HepG2 (cell line): Measurements from ENCODE around the gene IRF6.

ENCODE experiments used
- CBFB ChIP-seq: sonication (generic); formaldehyde crosslinking; IDR thresholded peaks from 2 replicates; pipeline ENCODE4 v1.4.0; 2020; ENCODE audit warnings: missing genetic modification reagents
- MAFG ChIP-seq: sonication (generic); formaldehyde crosslinking; IDR thresholded peaks from 2 replicates; pipeline ENCODE4 v1.5.1; 2020; ENCODE audit warnings: mild to moderate bottlenecking, missing genetic modification reagents
- NR2C2 ChIP-seq: sonication (generic); formaldehyde crosslinking; IDR thresholded peaks from 2 replicates; pipeline ENCODE4 v1.4.0; 2020; ENCODE audit warnings: missing genetic modification reagents, mild to moderate bottlenecking, moderate library complexity, borderline replicate concordance
- ZNF484 ChIP-seq: sonication (generic); formaldehyde crosslinking; IDR thresholded peaks from 2 replicates; pipeline ENCODE4 v1.5.1; 2020; ENCODE audit warnings: mild to moderate bottlenecking, low read depth, missing genetic modification reagents, borderline replicate concordance

GRCh38 chr1:209791920-209792319, 14.0 kb downstream of the IRF6 start:
- TF ChIP-seq CBFB (CRISPR knock-in tag) (no peak), MAFG (CRISPR knock-in tag) (no peak), NR2C2 (CRISPR knock-in tag) (no peak), ZNF484 (no peak)
